ENCODE data around the gene TRPV4.
"Not testable (repeated sequence)": the region's sequence is repeated elsewhere in the genome, so short reads cannot be mapped to it uniquely, and the experiment has no call there.

TRPV4 gene

GRCh38 chr12:109858764-109859163 is 25.6 kb upstream of the TRPV4 start:
- DNase-seq = no peak

- DNase-seq = no peak
Observed at GRCh38 chr12:109857715-109858114, 24.5 kb upstream of the TRPV4 start.

GRCh38 chr12:109855377-109855776 is 22.2 kb upstream of the TRPV4 start:
- DNase-seq = no peak

GRCh38 chr12:109850518-109850917 is 17.3 kb upstream of the TRPV4 start:
- DNase-seq = not testable (repeated sequence)

- no peak for DNase-seq
Observed at GRCh38 chr12:109847142-109847735, 14.0 kb upstream of the TRPV4 start.

GRCh38 chr12:109845824-109846205 is 12.6 kb upstream of the TRPV4 start:
- no peak for DNase-seq

- peak; percentile 87 for DNase-seq
Observed at GRCh38 chr12:109844983-109845823, 12.0 kb upstream of the TRPV4 start.

GRCh38 chr12:109844091-109844490 is 10.9 kb upstream of the TRPV4 start:
- no peak for DNase-seq

- DNase-seq = no peak
Observed at GRCh38 chr12:109842021-109842420, 8.8 kb upstream of the TRPV4 start.

- DNase-seq = no peak
Observed at GRCh38 chr12:109841356-109841755, 8.2 kb upstream of the TRPV4 start.

- DNase-seq = no peak
Observed at GRCh38 chr12:109840305-109841074, 7.3 kb upstream of the TRPV4 start.

GRCh38 chr12:109839444-109839843 is 6.2 kb upstream of the TRPV4 start:
- DNase-seq = no peak

- DNase-seq = no peak
Observed at GRCh38 chr12:109836916-109837315, 3.7 kb upstream of the TRPV4 start.

GRCh38 chr12:109835827-109836226 is 2.6 kb upstream of the TRPV4 start:
- DNase-seq = no peak

- DNase-seq = no peak
Observed at GRCh38 chr12:109832541-109833306, 474 bp downstream of the TRPV4 start.

GRCh38 chr12:109831929-109832328 is 1.3 kb downstream of the TRPV4 start:
- no peak for DNase-seq

- no peak for DNase-seq
Observed at GRCh38 chr12:109831365-109831764, 1.8 kb downstream of the TRPV4 start.

GRCh38 chr12:109830718-109831117 is 2.5 kb downstream of the TRPV4 start:
- DNase-seq = no peak

GRCh38 chr12:109830267-109830666 is 2.9 kb downstream of the TRPV4 start:
- no peak for DNase-seq

- no peak for DNase-seq
Observed at GRCh38 chr12:109829667-109830066, 3.5 kb downstream of the TRPV4 start.

GRCh38 chr12:109828754-109829511 is 4.3 kb downstream of the TRPV4 start:
- DNase-seq = no peak
